Measurements from ENCODE around the gene IL36RN.
"Not testable (repeated sequence)": the region's sequence is repeated elsewhere in the genome, so short reads cannot be mapped to it uniquely, and the experiment has no call there.

The IL36RN gene

GRCh38 chr2:113075030-113075429 lies 16.0 kb downstream of the IL36RN start:
- no peak for DNase-seq (ENCODE audit: low spot score)

GRCh38 chr2:113075600-113075999 lies 16.6 kb downstream of the IL36RN start:
- DNase-seq (ENCODE audit: low spot score) = no peak

GRCh38 chr2:113076954-113077669 lies 18.1 kb downstream of the IL36RN start:
- DNase-seq (ENCODE audit: low spot score) = no peak

- DNase-seq (ENCODE audit: low spot score) = no peak
Measured at GRCh38 chr2:113077921-113078320, 18.9 kb downstream of the IL36RN start.

- no peak for DNase-seq (ENCODE audit: low spot score)
Measured at GRCh38 chr2:113078350-113078839, 19.4 kb downstream of the IL36RN start.

GRCh38 chr2:113079131-113079530 lies 20.1 kb downstream of the IL36RN start:
- DNase-seq (ENCODE audit: low spot score) = no peak

- peak; percentile 33 for DNase-seq (ENCODE audit: low spot score)
Measured at GRCh38 chr2:113080134-113080533, 21.1 kb downstream of the IL36RN start.

GRCh38 chr2:113081488-113082210 lies 22.7 kb downstream of the IL36RN start:
- DNase-seq (ENCODE audit: low spot score) = no peak

- no peak for DNase-seq (ENCODE audit: low spot score)
Measured at GRCh38 chr2:113083296-113083695, 24.3 kb downstream of the IL36RN start.

- DNase-seq (ENCODE audit: low spot score) = peak; percentile 21
Measured at GRCh38 chr2:113084249-113085000, 25.4 kb downstream of the IL36RN start.

GRCh38 chr2:113085542-113085941 lies 26.5 kb downstream of the IL36RN start:
- no peak for DNase-seq (ENCODE audit: low spot score)

- no peak for DNase-seq (ENCODE audit: low spot score)
Measured at GRCh38 chr2:113088213-113088992, 29.4 kb downstream of the IL36RN start.

- no peak for DNase-seq (ENCODE audit: low spot score)
Measured at GRCh38 chr2:113089916-113090315, 30.9 kb downstream of the IL36RN start.

GRCh38 chr2:113091231-113091896 lies 32.4 kb downstream of the IL36RN start:
- no peak for DNase-seq (ENCODE audit: low spot score)

GRCh38 chr2:113092864-113093612 lies 34.0 kb downstream of the IL36RN start:
- DNase-seq (ENCODE audit: low spot score) = no peak

GRCh38 chr2:113093613-113093977 lies 34.6 kb downstream of the IL36RN start:
- DNase-seq (ENCODE audit: low spot score) = no peak

GRCh38 chr2:113096306-113096705 lies 37.3 kb downstream of the IL36RN start:
- not testable (repeated sequence) for DNase-seq (ENCODE audit: low spot score)

- not testable (repeated sequence) for DNase-seq (ENCODE audit: low spot score)
Measured at GRCh38 chr2:113096842-113097618, 38.0 kb downstream of the IL36RN start.

- DNase-seq (ENCODE audit: low spot score) = no peak
Measured at GRCh38 chr2:113098041-113098440, 39.0 kb downstream of the IL36RN start.

- DNase-seq (ENCODE audit: low spot score) = no peak
Measured at GRCh38 chr2:113098532-113098931, 39.5 kb downstream of the IL36RN start.

All from kidney capillary endothelial cell (primary cell).